ENCODE data around the gene TXNL4A.

TXNL4A gene

GRCh38 chr18:79935925-79936324, 52.4 kb downstream of the TXNL4A start:
- H3K36me3 ChIP-seq (ENCODE audit: control insufficient read depth, insufficient read depth, low read length) = no peaks in the 10 kb centered on the region
- no peaks in the 10 kb centered on the region for H3K9me3 ChIP-seq (ENCODE audit: control insufficient read depth, low read length)
- 92 to 93% methylated on average over 6 of the region's 6 CpGs for WGBS, 2 experiments
- no peak overlapping the region for H3K4me3 ChIP-seq (ENCODE audit: insufficient read depth, low read depth, low read length)
- no peak overlapping the region for H3K27ac ChIP-seq (ENCODE audit: insufficient read depth, low read depth, low read length, poor library complexity, severe bottlenecking)
- H3K27me3 ChIP-seq (ENCODE audit: control insufficient read depth, insufficient read depth, low read length, poor library complexity, severe bottlenecking) = no peaks in the 10 kb centered on the region
- no peaks in the 10 kb centered on the region for H3K4me1 ChIP-seq (ENCODE audit: control insufficient read depth, insufficient read depth, low read length)

- H3K4me1 ChIP-seq (ENCODE audit: control insufficient read depth, insufficient read depth, low read length) = no peaks in the 10 kb centered on the region
- H3K4me3 ChIP-seq (ENCODE audit: insufficient read depth, low read depth, low read length) = no peak overlapping the region
- H3K9me3 ChIP-seq (ENCODE audit: control insufficient read depth, low read length) = no peaks in the 10 kb centered on the region
- no peaks in the 10 kb centered on the region for H3K36me3 ChIP-seq (ENCODE audit: control insufficient read depth, insufficient read depth, low read length)
- no peak overlapping the region for H3K27ac ChIP-seq (ENCODE audit: insufficient read depth, low read depth, low read length, poor library complexity, severe bottlenecking)
- WGBS, 2 experiments = 90 to 97% methylated on average over 3 of the region's 3 CpGs
- no peaks in the 10 kb centered on the region for H3K27me3 ChIP-seq (ENCODE audit: control insufficient read depth, insufficient read depth, low read length, poor library complexity, severe bottlenecking)
Observed at GRCh38 chr18:79935499-79935898, 52.9 kb downstream of the TXNL4A start.

- no peaks in the 10 kb centered on the region for H3K9me3 ChIP-seq (ENCODE audit: control insufficient read depth, low read length)
- H3K4me1 ChIP-seq (ENCODE audit: control insufficient read depth, insufficient read depth, low read length) = no peaks in the 10 kb centered on the region
- no peak overlapping the region for H3K4me3 ChIP-seq (ENCODE audit: insufficient read depth, low read depth, low read length)
- WGBS, 2 experiments = 90% methylated on average over 5 of the region's 5 CpGs
- no peaks in the 10 kb centered on the region for H3K36me3 ChIP-seq (ENCODE audit: control insufficient read depth, insufficient read depth, low read length)
- no peak overlapping the region for H3K27ac ChIP-seq (ENCODE audit: insufficient read depth, low read depth, low read length, poor library complexity, severe bottlenecking)
- H3K27me3 ChIP-seq (ENCODE audit: control insufficient read depth, insufficient read depth, low read length, poor library complexity, severe bottlenecking) = no peaks in the 10 kb centered on the region
Observed at GRCh38 chr18:79935098-79935480, 53.3 kb downstream of the TXNL4A start.

- H3K9me3 ChIP-seq (ENCODE audit: control insufficient read depth, low read length) = no peaks in the 10 kb centered on the region
Observed at GRCh38 chr18:79934311-79935097, 53.9 kb downstream of the TXNL4A start.

GRCh38 chr18:79933765-79934164, 54.6 kb downstream of the TXNL4A start:
- H3K4me1 ChIP-seq (ENCODE audit: control insufficient read depth, insufficient read depth, low read length) = no peaks in the 10 kb centered on the region
- WGBS, 2 experiments = 73 to 76% methylated on average over 10 of the region's 10 CpGs
- no peaks in the 10 kb centered on the region for H3K36me3 ChIP-seq (ENCODE audit: control insufficient read depth, insufficient read depth, low read length)
- H3K27me3 ChIP-seq (ENCODE audit: control insufficient read depth, insufficient read depth, low read length, poor library complexity, severe bottlenecking) = no peaks in the 10 kb centered on the region
- no peaks in the 10 kb centered on the region for H3K9me3 ChIP-seq (ENCODE audit: control insufficient read depth, low read length)
- H3K4me3 ChIP-seq (ENCODE audit: insufficient read depth, low read depth, low read length) = no peak overlapping the region
- no peak overlapping the region for H3K27ac ChIP-seq (ENCODE audit: insufficient read depth, low read depth, low read length, poor library complexity, severe bottlenecking)

More at GRCh38 chr18:79934311-79935097, 53.9 kb downstream of the TXNL4A start:
- H3K36me3 ChIP-seq (ENCODE audit: control insufficient read depth, insufficient read depth, low read length) = no peaks in the 10 kb centered on the region
- no peaks in the 10 kb centered on the region for H3K27me3 ChIP-seq (ENCODE audit: control insufficient read depth, insufficient read depth, low read length, poor library complexity, severe bottlenecking)
- H3K27ac ChIP-seq (ENCODE audit: insufficient read depth, low read depth, low read length, poor library complexity, severe bottlenecking) = no peak overlapping the region
- H3K4me1 ChIP-seq (ENCODE audit: control insufficient read depth, insufficient read depth, low read length) = no peaks in the 10 kb centered on the region
- H3K4me3 ChIP-seq (ENCODE audit: insufficient read depth, low read depth, low read length) = no peak overlapping the region
- WGBS, 2 experiments = 86% methylated on average over 8 of the region's 8 CpGs

- 91 to 99% methylated on average over 3 of the region's 3 CpGs for WGBS, 2 experiments
- H3K27me3 ChIP-seq (ENCODE audit: control insufficient read depth, insufficient read depth, low read length, poor library complexity, severe bottlenecking) = no peaks in the 10 kb centered on the region
- H3K36me3 ChIP-seq (ENCODE audit: control insufficient read depth, insufficient read depth, low read length) = peaks cover 3% of the 10 kb centered on the region
- H3K4me1 ChIP-seq (ENCODE audit: control insufficient read depth, insufficient read depth, low read length) = no peaks in the 10 kb centered on the region
- no peaks in the 10 kb centered on the region for H3K9me3 ChIP-seq (ENCODE audit: control insufficient read depth, low read length)
- no peak overlapping the region for H3K4me3 ChIP-seq (ENCODE audit: insufficient read depth, low read depth, low read length)
- H3K27ac ChIP-seq (ENCODE audit: insufficient read depth, low read depth, low read length, poor library complexity, severe bottlenecking) = no peak overlapping the region
Observed at GRCh38 chr18:79932907-79933306, 55.5 kb downstream of the TXNL4A start.

- Histone ChIP-seq H3K9me3 (ENCODE audit: control insufficient read depth, low read length) (no peaks in the 10 kb centered on the region), H3K27ac (ENCODE audit: insufficient read depth, low read depth, low read length, poor library complexity, severe bottlenecking) (no peak overlapping the region), H3K27me3 (ENCODE audit: control insufficient read depth, insufficient read depth, low read length, poor library complexity, severe bottlenecking) (no peaks in the 10 kb centered on the region), H3K36me3 (ENCODE audit: control insufficient read depth, insufficient read depth, low read length) (peaks cover 3% of the 10 kb centered on the region), H3K4me3 (ENCODE audit: insufficient read depth, low read depth, low read length) (no peak overlapping the region), H3K4me1 (ENCODE audit: control insufficient read depth, insufficient read depth, low read length) (no peaks in the 10 kb centered on the region)
- WGBS, 2 experiments = 90 to 93% methylated on average over 2 of the region's 2 CpGs
Observed at GRCh38 chr18:79931475-79931874, 56.9 kb downstream of the TXNL4A start.

GRCh38 chr18:79930020-79930642, 58.2 kb downstream of the TXNL4A start:
- Histone ChIP-seq H3K4me3 (ENCODE audit: insufficient read depth, low read depth, low read length) (no peak overlapping the region), H3K9me3 (ENCODE audit: control insufficient read depth, low read length) (no peaks in the 10 kb centered on the region), H3K27ac (ENCODE audit: insufficient read depth, low read depth, low read length, poor library complexity, severe bottlenecking) (no peak overlapping the region), H3K4me1 (ENCODE audit: control insufficient read depth, insufficient read depth, low read length) (no peaks in the 10 kb centered on the region), H3K36me3 (ENCODE audit: control insufficient read depth, insufficient read depth, low read length) (peaks cover 3% of the 10 kb centered on the region), H3K27me3 (ENCODE audit: control insufficient read depth, insufficient read depth, low read length, poor library complexity, severe bottlenecking) (no peaks in the 10 kb centered on the region)
- no CpG with 5 or more reads among the region's 2 CpGs for WGBS, 2 experiments

- Histone ChIP-seq H3K4me3 (ENCODE audit: insufficient read depth, low read depth, low read length) (no peak overlapping the region), H3K4me1 (ENCODE audit: control insufficient read depth, insufficient read depth, low read length) (no peaks in the 10 kb centered on the region), H3K27me3 (ENCODE audit: control insufficient read depth, insufficient read depth, low read length, poor library complexity, severe bottlenecking) (no peaks in the 10 kb centered on the region), H3K27ac (ENCODE audit: insufficient read depth, low read depth, low read length, poor library complexity, severe bottlenecking) (no peak overlapping the region), H3K36me3 (ENCODE audit: control insufficient read depth, insufficient read depth, low read length) (peaks cover 3% of the 10 kb centered on the region), H3K9me3 (ENCODE audit: control insufficient read depth, low read length) (no peaks in the 10 kb centered on the region)
- WGBS, 2 experiments = 95 to 96% methylated on average over 9 of the region's 9 CpGs
Observed at GRCh38 chr18:79928563-79928960, 59.8 kb downstream of the TXNL4A start.

- Histone ChIP-seq H3K36me3 (ENCODE audit: control insufficient read depth, insufficient read depth, low read length) (peaks cover 3% of the 10 kb centered on the region), H3K9me3 (ENCODE audit: control insufficient read depth, low read length) (no peaks in the 10 kb centered on the region), H3K4me1 (ENCODE audit: control insufficient read depth, insufficient read depth, low read length) (no peaks in the 10 kb centered on the region), H3K4me3 (ENCODE audit: insufficient read depth, low read depth, low read length) (no peak overlapping the region), H3K27me3 (ENCODE audit: control insufficient read depth, insufficient read depth, low read length, poor library complexity, severe bottlenecking) (no peaks in the 10 kb centered on the region), H3K27ac (ENCODE audit: insufficient read depth, low read depth, low read length, poor library complexity, severe bottlenecking) (no peak overlapping the region)
- WGBS, 2 experiments = 83% methylated on average over 25 of the region's 25 CpGs
Observed at GRCh38 chr18:79927607-79928562, 60.5 kb downstream of the TXNL4A start.
